ENCODE data around the gene CDH12. TPM values are rescaled to one million over a fixed set of nuclear protein-coding genes. Genes with fewer than 3 reads are reported as not detected.

The CDH12 gene
- total and polyA plus RNA-seq, 2 donors (not counting 3 experiments of a cell fraction or from before 2014, with no cell fraction given) = 0.03 TPM; not detected in 1

- Histone ChIP-seq H3K27ac (ENCODE audit: insufficient read depth, low read depth, low read length) (no peak overlapping the region), H3K9me1 (replicated peaks; ENCODE audit: control insufficient read depth, extremely low read depth, insufficient read depth, low read length) (no peaks in the 10 kb centered on the region), H3K9me3 (replicated peaks; ENCODE audit: control insufficient read depth, insufficient read depth, low read length) (no peaks in the 10 kb centered on the region), H3K36me3 (ENCODE audit: control insufficient read depth in 2 of 2, extremely low read depth in 1 of 2, insufficient read depth in 2 of 2, low read length in 2 of 2) (no peaks in the 10 kb centered on the region), H3K27me3 (ENCODE audit: control insufficient read depth in 2 of 2, insufficient read depth in 2 of 2, low read length in 2 of 2) (no peaks in the 10 kb centered on the region), H3K4me2 (ENCODE audit: insufficient read depth, low read length) (no peak overlapping the region), H3K4me1 (ENCODE audit: control insufficient read depth, extremely low read depth, insufficient read depth, low read length) (peaks cover 5% of the 10 kb centered on the region), H4K20me1 (replicated peaks; ENCODE audit: control insufficient read depth, extremely low read depth, insufficient read depth, low read length) (no peaks in the 10 kb centered on the region), H3K9ac (replicated peaks; ENCODE audit: extremely low read depth, insufficient read depth, low read length) (no peak overlapping the region), H2AFZ (ENCODE audit: low read depth, low read length) (no peak overlapping the region), H3K4me3 (replicated peaks in 1 of 3; ENCODE audit: insufficient read depth in 1 of 3, low read depth in 1 of 3, low read length in 3 of 3) (no peak overlapping the region), H3K79me2 (ENCODE audit: control insufficient read depth, insufficient read depth, low read length) (no peaks in the 10 kb centered on the region)
- ChIA-PET POLR2A (no interaction called here), CTCF (no interaction called here)
- FAIRE-seq (no peak), DNase-seq (ENCODE audit: low read depth, low spot score) (no peak)
- dilution Hi-C loops (cut with MboI; ENCODE audit: extremely low pct_ligation_motif_present, low sequenced_read_pairs) = no loop called here
- intact Hi-C loops (cut with micrococcal nuclease) = no loop called here
- no TSS peak for BruUV-seq (replicated peaks)
- TF ChIP-seq GATA2 (IDR thresholded peaks at IDR 0.05; ENCODE audit: insufficient read depth, insufficient read length, low read depth, low read length) = no peak
- no peak for TF ChIP-seq POLR2AphosphoS5 (IDR thresholded peaks at IDR 0.05; ENCODE audit: insufficient read depth, low read depth, low read length)
These were observed 1045.2 kb downstream of the CDH12 start for GRCh38 chr5:21807953-21808352.

GRCh38 chr5:21806943-21807342 is 1046.2 kb downstream of the CDH12 start:
- no peaks in the 10 kb centered on the region for H3K79me2 ChIP-seq (ENCODE audit: control insufficient read depth, insufficient read depth, low read length)
- CTCF ChIA-PET = no interaction called here
- peaks cover 3% of the 10 kb centered on the region for H3K4me1 ChIP-seq (ENCODE audit: control insufficient read depth, extremely low read depth, insufficient read depth, low read length)
- no TSS peak for BruUV-seq (replicated peaks)
- H3K4me3 ChIP-seq (replicated peaks in 1 of 3; ENCODE audit: insufficient read depth in 1 of 3, low read depth in 1 of 3, low read length in 3 of 3) = no peak overlapping the region
- no peak overlapping the region for H3K4me2 ChIP-seq (ENCODE audit: insufficient read depth, low read length)
- no peak overlapping the region for H3K9ac ChIP-seq (replicated peaks; ENCODE audit: extremely low read depth, insufficient read depth, low read length)
- H4K20me1 ChIP-seq (replicated peaks; ENCODE audit: control insufficient read depth, extremely low read depth, insufficient read depth, low read length) = no peaks in the 10 kb centered on the region
- DNase-seq (ENCODE audit: low read depth, low spot score) (no peak), FAIRE-seq (no peak)
- no peaks in the 10 kb centered on the region for H3K9me3 ChIP-seq (replicated peaks; ENCODE audit: control insufficient read depth, insufficient read depth, low read length)
- no peaks in the 10 kb centered on the region for H3K9me1 ChIP-seq (replicated peaks; ENCODE audit: control insufficient read depth, extremely low read depth, insufficient read depth, low read length)
- H3K27me3 ChIP-seq (ENCODE audit: control insufficient read depth in 2 of 2, insufficient read depth in 2 of 2, low read length in 2 of 2) = no peaks in the 10 kb centered on the region
- no peak overlapping the region for H2AFZ ChIP-seq (ENCODE audit: low read depth, low read length)
- H3K36me3 ChIP-seq (ENCODE audit: control insufficient read depth in 2 of 2, extremely low read depth in 1 of 2, insufficient read depth in 2 of 2, low read length in 2 of 2) = no peaks in the 10 kb centered on the region
- no peak for TF ChIP-seq MAX (IDR thresholded peaks at IDR 0.05; ENCODE audit: insufficient read depth, insufficient read length)
- no peak for TF ChIP-seq CTCF (IDR thresholded peaks at IDR 0.05; ENCODE audit: extremely low read depth in 1 of 2, insufficient read depth in 1 of 2, low read depth in 1 of 2, low read length in 2 of 2)
- TF ChIP-seq FOS (IDR thresholded peaks at IDR 0.05; ENCODE audit: borderline replicate concordance, insufficient read depth, low read length) = peak; percentile 13
- TF ChIP-seq GATA2 (IDR thresholded peaks at IDR 0.05; ENCODE audit: insufficient read depth, insufficient read length, low read depth, low read length) = peak; percentile 47
- intact Hi-C loops (cut with micrococcal nuclease) (no loop called here), dilution Hi-C loops (cut with MboI; ENCODE audit: extremely low pct_ligation_motif_present, low sequenced_read_pairs) (no loop called here)
- POLR2A ChIA-PET = no interaction called here
- no peak overlapping the region for H3K27ac ChIP-seq (ENCODE audit: insufficient read depth, low read depth, low read length)

All from endothelial cell of umbilical vein (primary cell).